GM12878 (cell line): ENCODE measurements around the gene AXIN1. TPM values are rescaled to one million over a fixed set of nuclear protein-coding genes. Genes with fewer than 3 reads are reported as not detected.

Experiments
- CBX3 ChIP-seq: fragments of 200-600 bp; sonication (generic); IDR thresholded peaks from 2 replicates; pipeline ENCODE4 v1.6.1; 2016; ENCODE audit warnings: low read depth, borderline replicate concordance
- CBX5 ChIP-seq: sonication (generic); IDR thresholded peaks from 2 replicates; pipeline ENCODE4 v1.6.1; 2016; ENCODE audit warnings: low read depth, moderate library complexity, mild to moderate bottlenecking, inconsistent platforms
- CREM ChIP-seq: IDR thresholded peaks from 2 replicates; pipeline ENCODE4 v1.6.1; 2014; ENCODE audit warnings: antibody characterized with exemption, low read depth
- ESRRA ChIP-seq: IDR thresholded peaks from 2 replicates; pipeline ENCODE4 v1.6.1; 2012; ENCODE audit warnings: mild to moderate bottlenecking, low read length, improper control_type of control experiment
- FOS ChIP-seq: IDR thresholded peaks from 3 replicates; pipeline ENCODE4 v1.6.1; 2011; ENCODE audit warnings: borderline replicate concordance; ENCODE audit not compliant: insufficient read length; ENCODE audit errors: extremely low read depth
- HCFC1 ChIP-seq: fragments of 150-350 bp; IDR thresholded peaks from 2 replicates; pipeline ENCODE4 v1.6.1; 2014; ENCODE audit warnings: low read length
- KAT2A ChIP-seq: conservative IDR thresholded peaks from 2 replicates; pipeline ENCODE4 v1.6.1; 2011; ENCODE audit warnings: low read depth, low read length; ENCODE audit not compliant: control insufficient read depth
- MTA2 ChIP-seq: fragments of 450-650 bp; IDR thresholded peaks from 2 replicates; pipeline ENCODE4 v1.6.1; 2016; ENCODE audit warnings: low read depth, mild to moderate bottlenecking, moderate library complexity
- MYB ChIP-seq: fragments of 150-350 bp; IDR thresholded peaks from 2 replicates; pipeline ENCODE4 v1.6.1; 2014; ENCODE audit warnings: mild to moderate bottlenecking, low read depth, low read length, borderline replicate concordance
- NR2C1 ChIP-seq: fragments of 450-650 bp; IDR thresholded peaks from 2 replicates; pipeline ENCODE4 v1.6.1; 2017; ENCODE audit warnings: antibody characterized with exemption, mild to moderate bottlenecking, moderate library complexity
- RB1 ChIP-seq: fragments of 450-650 bp; formaldehyde crosslinking; IDR thresholded peaks from 2 replicates; pipeline ENCODE4 v1.6.1; 2017; ENCODE audit warnings: mild to moderate bottlenecking, borderline replicate concordance
- TCF12 ChIP-seq: IDR thresholded peaks from 2 replicates; pipeline ENCODE4 v1.6.1; 2011; ENCODE audit warnings: low read depth, mild to moderate bottlenecking, low read length
- TCF3 ChIP-seq: IDR thresholded peaks from 2 replicates; pipeline ENCODE4 v1.6.1; 2012; ENCODE audit warnings: low read depth, mild to moderate bottlenecking, low read length, borderline replicate concordance; ENCODE audit not compliant: insufficient read depth
- YY1 ChIP-seq: IDR thresholded peaks from 2 replicates; pipeline ENCODE4 v1.6.1; 2011; ENCODE audit warnings: low read depth, mild to moderate bottlenecking, low read length
- polyA plus RNA-seq, 11 experiments: library from polyadenylated mRNA; depleted of rRNA in 4 of 11; unstranded in 6 of 11; stranded (reverse) in 5 of 11; fragments of >200 nt; fragmentation: Nextera tagmentation in 4 of 11; fragmentation: Illumina TruSeq in 1 of 11; extraction: Ambion mirVana in 4 of 11; extraction: Trizol in 1 of 11; gene quantifications; 1 replicate in 1 of 11; 2 replicates in 10 of 11; pipeline versions ENCODE4 v1.2.1 to v1.2.3, GENCODE V29; 2011 to 2016; ENCODE audit warnings: inconsistent platforms in 2 of 11, missing spikeins in 2 of 11, low read depth in 1 of 11
- total RNA-seq, 4 experiments: library from RNA; depleted of rRNA in 3 of 4; stranded (reverse); fragments of >200 nt in 3 of 4; fragmentation: Illumina TruSeq in 1 of 4; extraction: Trizol in 1 of 4; gene quantifications; 2 replicates each; pipeline versions ENCODE4 v1.2.1 to v1.2.3, GENCODE V29; 2013 to 2021
- TF ChIP-seq, protein P1 (sequence below): fragments of 450-650 bp; IDR thresholded peaks from 2 replicates; pipeline ENCODE4 v1.6.1; 2017; ENCODE audit warnings: mild to moderate bottlenecking
- TF ChIP-seq, protein P2 (sequence below): IDR thresholded peaks from 2 replicates; pipeline ENCODE4 v1.6.1; 2011; ENCODE audit warnings: borderline replicate concordance, low read depth, mild to moderate bottlenecking, moderate library complexity, mixed read lengths, low read length; ENCODE audit not compliant: insufficient read depth; ENCODE audit errors: extremely low read length
- TF ChIP-seq, protein P3 (sequence below): fragments of 450-650 bp; IDR thresholded peaks from 2 replicates; pipeline ENCODE4 v1.6.1; 2018; ENCODE audit warnings: mild to moderate bottlenecking, low read depth, moderate library complexity; ENCODE audit not compliant: partially characterized antibody
- TF ChIP-seq, protein P4 (sequence below): fragments of 450-650 bp; conservative IDR thresholded peaks from 2 replicates; pipeline ENCODE4 v1.6.1; 2017; ENCODE audit warnings: mild to moderate bottlenecking, moderate library complexity
- TF ChIP-seq, protein P5 (sequence below): fragments of 450-650 bp; IDR thresholded peaks from 2 replicates; pipeline ENCODE4 v1.6.1; 2017; ENCODE audit warnings: mild to moderate bottlenecking, low read depth, inconsistent platforms; ENCODE audit not compliant: poor library complexity, severe bottlenecking

AXIN1 gene
- total and polyA plus RNA-seq, 10 of the 15 experiments (the other 5 are each of a cell fraction or from before 2014, with no cell fraction given): 0.26 to 27.1 (median 7.7) TPM

DNA sequence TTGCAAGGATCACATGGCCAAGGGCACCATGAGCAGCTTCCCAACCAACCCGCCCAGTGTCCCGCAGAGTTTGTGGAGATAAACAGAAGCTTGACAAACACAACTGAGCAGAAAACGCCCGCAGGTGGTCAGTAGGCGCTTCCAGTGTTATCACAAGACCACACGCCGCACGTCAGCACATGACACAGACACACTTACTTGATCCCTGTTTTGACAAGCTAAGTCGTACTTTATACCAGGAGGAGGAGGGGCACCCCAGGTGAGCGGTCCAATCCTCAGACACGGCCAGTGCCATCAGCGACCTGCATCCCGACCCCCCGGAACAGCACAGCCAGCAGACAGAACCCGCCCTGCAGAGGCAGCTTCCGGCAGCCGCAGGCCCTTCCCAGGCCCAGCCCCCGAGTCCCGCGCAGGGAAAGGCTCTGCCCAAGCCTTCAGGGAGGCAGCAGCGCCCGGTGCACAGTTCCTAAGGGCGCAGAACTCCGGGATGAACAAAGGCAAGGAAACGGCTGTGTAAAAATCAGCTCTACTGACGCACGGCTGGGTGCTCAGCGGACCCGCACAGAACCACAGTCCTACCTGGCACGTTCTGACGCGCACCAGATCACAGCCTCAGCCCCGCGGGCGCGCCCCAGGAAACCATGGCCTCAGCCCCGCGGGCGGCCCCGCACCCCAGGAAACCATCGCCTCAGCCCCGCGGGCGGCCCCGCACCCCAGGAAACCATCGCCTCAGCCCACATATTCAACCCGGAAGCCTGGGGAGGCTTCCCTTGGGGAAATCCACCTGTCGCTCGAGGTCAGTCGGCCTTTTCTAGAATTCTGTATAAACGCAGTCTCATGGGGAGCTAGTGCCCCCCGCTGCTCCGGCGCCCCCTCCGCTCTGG, 27.8 kb downstream of the AXIN1 start (continued):
- TF ChIP-seq FOS: no peak
- no peak for TF ChIP-seq MTA2
- TF ChIP-seq ESRRA: no peak
- TF ChIP-seq CREM: peak; percentile 29; the same call in 1 of the 2 replicates
- TF ChIP-seq, protein P1, sequence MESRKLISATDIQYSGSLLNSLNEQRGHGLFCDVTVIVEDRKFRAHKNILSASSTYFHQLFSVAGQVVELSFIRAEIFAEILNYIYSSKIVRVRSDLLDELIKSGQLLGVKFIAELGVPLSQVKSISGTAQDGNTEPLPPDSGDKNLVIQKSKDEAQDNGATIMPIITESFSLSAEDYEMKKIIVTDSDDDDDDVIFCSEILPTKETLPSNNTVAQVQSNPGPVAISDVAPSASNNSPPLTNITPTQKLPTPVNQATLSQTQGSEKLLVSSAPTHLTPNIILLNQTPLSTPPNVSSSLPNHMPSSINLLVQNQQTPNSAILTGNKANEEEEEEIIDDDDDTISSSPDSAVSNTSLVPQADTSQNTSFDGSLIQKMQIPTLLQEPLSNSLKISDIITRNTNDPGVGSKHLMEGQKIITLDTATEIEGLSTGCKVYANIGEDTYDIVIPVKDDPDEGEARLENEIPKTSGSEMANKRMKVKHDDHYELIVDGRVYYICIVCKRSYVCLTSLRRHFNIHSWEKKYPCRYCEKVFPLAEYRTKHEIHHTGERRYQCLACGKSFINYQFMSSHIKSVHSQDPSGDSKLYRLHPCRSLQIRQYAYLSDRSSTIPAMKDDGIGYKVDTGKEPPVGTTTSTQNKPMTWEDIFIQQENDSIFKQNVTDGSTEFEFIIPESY: no peak
- TF ChIP-seq KAT2A: no peak
- TF ChIP-seq, protein P2, sequence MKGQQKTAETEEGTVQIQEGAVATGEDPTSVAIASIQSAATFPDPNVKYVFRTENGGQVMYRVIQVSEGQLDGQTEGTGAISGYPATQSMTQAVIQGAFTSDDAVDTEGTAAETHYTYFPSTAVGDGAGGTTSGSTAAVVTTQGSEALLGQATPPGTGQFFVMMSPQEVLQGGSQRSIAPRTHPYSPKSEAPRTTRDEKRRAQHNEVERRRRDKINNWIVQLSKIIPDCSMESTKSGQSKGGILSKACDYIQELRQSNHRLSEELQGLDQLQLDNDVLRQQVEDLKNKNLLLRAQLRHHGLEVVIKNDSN: no peak
- peak; percentile 51; the same call in 1 of the 2 replicates for TF ChIP-seq YY1
- TF ChIP-seq HCFC1: no peak
- TF ChIP-seq MYB: no peak
- TF ChIP-seq, protein P3, sequence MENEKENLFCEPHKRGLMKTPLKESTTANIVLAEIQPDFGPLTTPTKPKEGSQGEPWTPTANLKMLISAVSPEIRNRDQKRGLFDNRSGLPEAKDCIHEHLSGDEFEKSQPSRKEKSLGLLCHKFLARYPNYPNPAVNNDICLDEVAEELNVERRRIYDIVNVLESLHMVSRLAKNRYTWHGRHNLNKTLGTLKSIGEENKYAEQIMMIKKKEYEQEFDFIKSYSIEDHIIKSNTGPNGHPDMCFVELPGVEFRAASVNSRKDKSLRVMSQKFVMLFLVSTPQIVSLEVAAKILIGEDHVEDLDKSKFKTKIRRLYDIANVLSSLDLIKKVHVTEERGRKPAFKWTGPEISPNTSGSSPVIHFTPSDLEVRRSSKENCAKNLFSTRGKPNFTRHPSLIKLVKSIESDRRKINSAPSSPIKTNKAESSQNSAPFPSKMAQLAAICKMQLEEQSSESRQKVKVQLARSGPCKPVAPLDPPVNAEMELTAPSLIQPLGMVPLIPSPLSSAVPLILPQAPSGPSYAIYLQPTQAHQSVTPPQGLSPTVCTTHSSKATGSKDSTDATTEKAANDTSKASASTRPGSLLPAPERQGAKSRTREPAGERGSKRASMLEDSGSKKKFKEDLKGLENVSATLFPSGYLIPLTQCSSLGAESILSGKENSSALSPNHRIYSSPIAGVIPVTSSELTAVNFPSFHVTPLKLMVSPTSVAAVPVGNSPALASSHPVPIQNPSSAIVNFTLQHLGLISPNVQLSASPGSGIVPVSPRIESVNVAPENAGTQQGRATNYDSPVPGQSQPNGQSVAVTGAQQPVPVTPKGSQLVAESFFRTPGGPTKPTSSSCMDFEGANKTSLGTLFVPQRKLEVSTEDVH: no peak
- TF ChIP-seq NR2C1: no peak
- TF ChIP-seq, protein P4, sequence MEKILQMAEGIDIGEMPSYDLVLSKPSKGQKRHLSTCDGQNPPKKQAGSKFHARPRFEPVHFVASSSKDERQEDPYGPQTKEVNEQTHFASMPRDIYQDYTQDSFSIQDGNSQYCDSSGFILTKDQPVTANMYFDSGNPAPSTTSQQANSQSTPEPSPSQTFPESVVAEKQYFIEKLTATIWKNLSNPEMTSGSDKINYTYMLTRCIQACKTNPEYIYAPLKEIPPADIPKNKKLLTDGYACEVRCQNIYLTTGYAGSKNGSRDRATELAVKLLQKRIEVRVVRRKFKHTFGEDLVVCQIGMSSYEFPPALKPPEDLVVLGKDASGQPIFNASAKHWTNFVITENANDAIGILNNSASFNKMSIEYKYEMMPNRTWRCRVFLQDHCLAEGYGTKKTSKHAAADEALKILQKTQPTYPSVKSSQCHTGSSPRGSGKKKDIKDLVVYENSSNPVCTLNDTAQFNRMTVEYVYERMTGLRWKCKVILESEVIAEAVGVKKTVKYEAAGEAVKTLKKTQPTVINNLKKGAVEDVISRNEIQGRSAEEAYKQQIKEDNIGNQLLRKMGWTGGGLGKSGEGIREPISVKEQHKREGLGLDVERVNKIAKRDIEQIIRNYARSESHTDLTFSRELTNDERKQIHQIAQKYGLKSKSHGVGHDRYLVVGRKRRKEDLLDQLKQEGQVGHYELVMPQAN: no peak
- TF ChIP-seq, protein P5, sequence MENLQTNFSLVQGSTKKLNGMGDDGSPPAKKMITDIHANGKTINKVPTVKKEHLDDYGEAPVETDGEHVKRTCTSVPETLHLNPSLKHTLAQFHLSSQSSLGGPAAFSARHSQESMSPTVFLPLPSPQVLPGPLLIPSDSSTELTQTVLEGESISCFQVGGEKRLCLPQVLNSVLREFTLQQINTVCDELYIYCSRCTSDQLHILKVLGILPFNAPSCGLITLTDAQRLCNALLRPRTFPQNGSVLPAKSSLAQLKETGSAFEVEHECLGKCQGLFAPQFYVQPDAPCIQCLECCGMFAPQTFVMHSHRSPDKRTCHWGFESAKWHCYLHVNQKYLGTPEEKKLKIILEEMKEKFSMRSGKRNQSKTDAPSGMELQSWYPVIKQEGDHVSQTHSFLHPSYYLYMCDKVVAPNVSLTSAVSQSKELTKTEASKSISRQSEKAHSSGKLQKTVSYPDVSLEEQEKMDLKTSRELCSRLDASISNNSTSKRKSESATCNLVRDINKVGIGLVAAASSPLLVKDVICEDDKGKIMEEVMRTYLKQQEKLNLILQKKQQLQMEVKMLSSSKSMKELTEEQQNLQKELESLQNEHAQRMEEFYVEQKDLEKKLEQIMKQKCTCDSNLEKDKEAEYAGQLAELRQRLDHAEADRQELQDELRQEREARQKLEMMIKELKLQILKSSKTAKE: no peak
- no peak for TF ChIP-seq RB1
- TF ChIP-seq TCF3: 0 out of 2 replicates have a peak, but pooled peaks have one; percentile 50
- no peak for TF ChIP-seq CBX3
- peak; percentile 55; the same call in 1 of the 2 replicates for TF ChIP-seq TCF12
- TF ChIP-seq CBX5: no peak
